A549 (cell line): Measurements from ENCODE around the gene PARD3B. TPM values are rescaled to one million over a fixed set of nuclear protein-coding genes. Genes with fewer than 3 reads are reported as not detected.

Experiments
- ATAC-seq, 2 experiments: fragments of 200-7000 bp in 1 of 2; fragments of >200 bp in 1 of 2; cut with Nextera tagmentation in 1 of 2; cut with Tn5 transposase in 1 of 2; 3 replicates each; pipeline versions ENCODE4 v1.8.0 to v1.9.1; 2018 to 2020; ENCODE audit warnings: mild to moderate bottlenecking in 1 of 2, moderate library complexity in 1 of 2
- CTCF ChIA-PET: fragments of 300-600 bp; sonication (Branson Sonifier 250); formaldehyde crosslinking; extraction: SDS; loops from one replicate; lab custom pipeline; 2021; ENCODE audit warnings: antibody characterized with exemption, inconsistent platforms; lab: Yijun Ruan, JAX
- POLR2A ChIA-PET: fragments of 350-600 bp; formaldehyde crosslinking; extraction: SDS; loops from one replicate; lab custom pipeline; 2021; ENCODE audit warnings: antibody characterized with exemption, inconsistent platforms; lab: Yijun Ruan, JAX
- DNase-seq, 2 experiments: peaks; one replicate each; pipeline versions ENCODE4 v3.0.0 to v3.0.0-alpha.2; 2011 to 2016; ENCODE audit warnings: low read depth in 1 of 2, low spot score in 1 of 2
- FAIRE-seq: peaks from 2 replicates; lab custom pipeline; 2011; peaks lifted over from hg19 to GRCh38; lab: Jason Lieb, UNC
- H3K27ac ChIP-seq, 2 experiments: fragments of >200 bp; sonication (Bioruptor Twin); formaldehyde crosslinking; 3 replicates each; pipeline ENCODE4 v1.5.1; 2016 to 2017
- H3K4me1 ChIP-seq: fragments of >200 bp; sonication (Bioruptor Twin); formaldehyde crosslinking; 3 replicates; pipeline ENCODE4 v1.6.1; 2016
- H3K4me2 ChIP-seq: fragments of >200 bp; sonication (Bioruptor Twin); formaldehyde crosslinking; 3 replicates; pipeline ENCODE4 v1.6.1; 2016
- H3K4me3 ChIP-seq: fragments of >200 bp; sonication (Bioruptor Twin); formaldehyde crosslinking; 3 replicates; pipeline ENCODE4 v1.5.1; 2016
- H3K9me3 ChIP-seq: fragments of >200 bp; sonication (Bioruptor Twin); formaldehyde crosslinking; 3 replicates; pipeline ENCODE4 v1.6.1; 2016
- ATOH8 ChIP-seq: fragments of 250-450 bp; sonication (Bioruptor Pico); IDR thresholded peaks from 2 replicates; pipeline ENCODE4 v1.5.0; 2020; ENCODE audit warnings: low read depth, mild to moderate bottlenecking, moderate library complexity
- BCL3 ChIP-seq: fragments of >200 bp; sonication (Bioruptor Twin); formaldehyde crosslinking; IDR thresholded peaks from 3 replicates; pipeline ENCODE4 v1.6.1; 2016
- CHD2 ChIP-seq: fragments of 150-350 bp; IDR thresholded peaks from 2 replicates; pipeline ENCODE4 v1.6.1; 2014; ENCODE audit warnings: low read length; ENCODE audit not compliant: partially characterized antibody
- CHD4 ChIP-seq: fragments of 200-600 bp; sonication (generic); IDR thresholded peaks from 2 replicates; pipeline ENCODE4 v1.6.1; 2016; ENCODE audit warnings: antibody characterized with exemption, mild to moderate bottlenecking, borderline replicate concordance
- EHMT2 ChIP-seq: fragments of 200-600 bp; sonication (generic); IDR thresholded peaks from 2 replicates; pipeline ENCODE4 v1.6.1; 2016; ENCODE audit warnings: antibody characterized with exemption, low read depth, mild to moderate bottlenecking, moderate library complexity
- EP300 ChIP-seq, 2 experiments: fragments of >200 bp; sonication (Bioruptor Twin); formaldehyde crosslinking; IDR thresholded peaks; 2 replicates in 1 of 2; 3 replicates in 1 of 2; pipeline ENCODE4 v1.6.1; 2016 to 2017
- FOSB ChIP-seq: fragments of 250-450 bp; sonication (Bioruptor Pico); IDR thresholded peaks from 2 replicates; pipeline ENCODE4 v1.5.0; 2020; ENCODE audit warnings: mild to moderate bottlenecking, moderate library complexity
- FOSL2 ChIP-seq, 2 experiments: fragments of 450-650 bp in 1 of 2; fragments of >200 bp in 1 of 2; sonication (Bioruptor Twin) in 1 of 2; formaldehyde crosslinking; IDR thresholded peaks; 2 replicates each; pipeline versions ENCODE4 v1.5.0 to v1.6.1; 2016 to 2020; ENCODE audit warnings: mild to moderate bottlenecking in 1 of 2, moderate library complexity in 1 of 2
- GATA3 ChIP-seq: IDR thresholded peaks from 2 replicates; pipeline ENCODE4 v1.6.1; 2012; ENCODE audit warnings: borderline replicate concordance
- HEYL ChIP-seq: fragments of 250-450 bp; sonication (Bioruptor Pico); IDR thresholded peaks from 2 replicates; pipeline ENCODE4 v1.8.0; 2021; ENCODE audit warnings: mild to moderate bottlenecking, moderate library complexity
- HMGXB4 ChIP-seq: fragments of 250-450 bp; sonication (Bioruptor Pico); IDR thresholded peaks from 2 replicates; pipeline ENCODE4 v1.5.0; 2021; ENCODE audit warnings: mild to moderate bottlenecking, moderate library complexity, borderline replicate concordance
- HOXB5 ChIP-seq: fragments of 250-450 bp; sonication (Bioruptor Pico); IDR thresholded peaks from 2 replicates; pipeline ENCODE4 v1.5.0; 2020; ENCODE audit warnings: mild to moderate bottlenecking, moderate library complexity
- JUNB ChIP-seq: fragments of >200 bp; sonication (Bioruptor Twin); formaldehyde crosslinking; IDR thresholded peaks from 2 replicates; pipeline ENCODE4 v1.6.1; 2016
- KDM1A ChIP-seq: fragments of 200-600 bp; sonication (generic); IDR thresholded peaks from 2 replicates; pipeline ENCODE4 v1.6.1; 2016; ENCODE audit warnings: low read depth, mild to moderate bottlenecking
- MYC ChIP-seq: IDR thresholded peaks from 2 replicates; pipeline ENCODE4 v1.6.1; 2012; ENCODE audit warnings: mild to moderate bottlenecking, inconsistent platforms, low read length, improper control_type of control experiment, borderline replicate concordance
- NPAS2 ChIP-seq: fragments of 250-450 bp; sonication (Bioruptor Pico); IDR thresholded peaks from 2 replicates; pipeline ENCODE4 v1.8.0; 2022; ENCODE audit warnings: mild to moderate bottlenecking, moderate library complexity, borderline replicate concordance
- PHF8 ChIP-seq: fragments of 200-600 bp; sonication (generic); IDR thresholded peaks from 2 replicates; pipeline ENCODE4 v1.6.1; 2016; ENCODE audit warnings: low read depth, mild to moderate bottlenecking, antibody characterized with exemption, moderate library complexity, borderline replicate concordance
- RARB ChIP-seq: fragments of 250-450 bp; sonication (Bioruptor Pico); IDR thresholded peaks from 2 replicates; pipeline ENCODE4 v1.8.0; 2021; ENCODE audit warnings: mild to moderate bottlenecking, moderate library complexity
- RCOR1 ChIP-seq: fragments of 150-350 bp; IDR thresholded peaks from 2 replicates; pipeline ENCODE4 v1.6.1; 2014; ENCODE audit warnings: antibody characterized with exemption, low read length, low read depth
- RNF2 ChIP-seq: fragments of 200-600 bp; sonication (generic); IDR thresholded peaks from 2 replicates; pipeline ENCODE4 v1.6.1; 2016; ENCODE audit warnings: low read depth, mild to moderate bottlenecking, antibody characterized with exemption, moderate library complexity, borderline replicate concordance
- SMC3 ChIP-seq: fragments of >200 bp; sonication (Bioruptor Twin); formaldehyde crosslinking; IDR thresholded peaks from 3 replicates; pipeline ENCODE4 v1.6.1; 2018; ENCODE audit warnings: inconsistent platforms
- TP53 ChIP-seq: fragments of 250-450 bp; sonication (Bioruptor Pico); IDR thresholded peaks from 2 replicates; pipeline ENCODE4 v1.5.0; 2021; ENCODE audit warnings: mild to moderate bottlenecking, moderate library complexity
- USF2 ChIP-seq: fragments of 450-650 bp; IDR thresholded peaks from 2 replicates; pipeline ENCODE4 v1.6.1; 2014; ENCODE audit warnings: antibody characterized with exemption
- ZFP36 ChIP-seq: fragments of 450-650 bp; IDR thresholded peaks from 2 replicates; pipeline ENCODE4 v1.6.1; 2014; ENCODE audit warnings: borderline replicate concordance; ENCODE audit not compliant: partially characterized antibody
- ZSCAN20 ChIP-seq: fragments of 250-450 bp; sonication (Bioruptor Pico); IDR thresholded peaks from 2 replicates; pipeline ENCODE4 v1.8.0; 2022; ENCODE audit warnings: mild to moderate bottlenecking, moderate library complexity
- WGBS: methylation state at CpG from one replicate; pipeline ENCODE4 v1.1.6; 2017; ENCODE audit errors: missing lambda C conversion rate; 5-methylcytosine and 5-hydroxymethylcytosine counted together
- polyA plus RNA-seq, 4 experiments: library from polyadenylated mRNA; depleted of rRNA in 3 of 4; stranded (reverse); fragments of >200 nt; fragmentation: RNase III in 1 of 4; extraction: RNeasy Plus Mini Kit Qiagen cat#74134 plus additional on column Dnase treatment in 1 of 4; gene quantifications; 2 replicates in 3 of 4; 3 replicates in 1 of 4; pipeline ENCODE4 v1.2.3, GENCODE V29; 2011 to 2017
- TF ChIP-seq, protein P1 (sequence below): IDR thresholded peaks from 2 replicates; pipeline ENCODE4 v1.6.1; 2012

The PARD3B gene
- polyA plus RNA-seq, 2 of the 4 experiments (the other 2 are of a cell fraction): 1.2 to 2.4 TPM

- ATAC-seq (no peak), FAIRE-seq (no peak), DNase-seq (no peak)
- CTCF ChIA-PET: no interaction called here
- 50% methylated on average over 4 of the region's 4 CpGs for WGBS
- TF ChIP-seq RARB (CRISPR knock-in tag) (no peak), FOSL2 (IDR thresholded peaks at IDR 0.05) (no peak), FOSL2 (CRISPR knock-in tag; IDR thresholded peaks at IDR 0.05) (no peak), EHMT2 (no peak), KDM1A (no peak), CHD4 (no peak), EP300 (IDR thresholded peaks at IDR 0.05) (no peak), GATA3 (no peak), ATOH8 (CRISPR knock-in tag) (no peak), USF2 (no peak), TP53 (CRISPR knock-in tag) (no peak), RCOR1 (no peak), RNF2 (no peak), NPAS2 (CRISPR knock-in tag) (no peak), BCL3 (no peak)
- TF ChIP-seq, protein P1, sequence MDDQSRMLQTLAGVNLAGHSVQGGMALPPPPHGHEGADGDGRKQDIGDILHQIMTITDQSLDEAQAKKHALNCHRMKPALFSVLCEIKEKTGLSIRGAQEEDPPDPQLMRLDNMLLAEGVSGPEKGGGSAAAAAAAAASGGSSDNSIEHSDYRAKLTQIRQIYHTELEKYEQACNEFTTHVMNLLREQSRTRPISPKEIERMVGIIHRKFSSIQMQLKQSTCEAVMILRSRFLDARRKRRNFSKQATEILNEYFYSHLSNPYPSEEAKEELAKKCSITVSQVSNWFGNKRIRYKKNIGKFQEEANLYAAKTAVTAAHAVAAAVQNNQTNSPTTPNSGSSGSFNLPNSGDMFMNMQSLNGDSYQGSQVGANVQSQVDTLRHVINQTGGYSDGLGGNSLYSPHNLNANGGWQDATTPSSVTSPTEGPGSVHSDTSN: no peak
- H3K4me2 ChIP-seq: no peak overlapping the region
- no peaks in the 10 kb centered on the region for H3K4me1 ChIP-seq
- no peak overlapping the region for H3K4me3 ChIP-seq
- H3K27ac ChIP-seq: no peak overlapping the region
- peaks cover 5% of the 10 kb centered on the region; the same call in 1 of the 3 replicates for H3K9me3 ChIP-seq
- POLR2A ChIA-PET: no interaction called here
These were observed 1069.7 kb downstream of the PARD3B start for GRCh38 chr2:205614965-205615364.

GRCh38 chr2:205617905-205618304 is 1072.6 kb downstream of the PARD3B start:
- DNase-seq (no peak), ATAC-seq (no peak), FAIRE-seq (no peak)
- Histone ChIP-seq H3K4me2 (no peak overlapping the region), H3K4me3 (no peak overlapping the region), H3K9me3 (peaks cover 4% of the 10 kb centered on the region; the same call in 1 of the 3 replicates), H3K4me1 (no peaks in the 10 kb centered on the region), H3K27ac (no peak overlapping the region)
- CTCF ChIA-PET: interaction anchor here (1.2 kb wide), 1 partner anchor 12 kb away, joined by 4 read pairs; no protein-coding TSS in a partner anchor
- TF ChIP-seq CHD2 (no peak), ATOH8 (CRISPR knock-in tag) (no peak), EP300 (IDR thresholded peaks at IDR 0.05) (no peak), JUNB (no peak)
- 51% methylated on average over 2 of the region's 2 CpGs for WGBS
- POLR2A ChIA-PET: no interaction called here

DNA sequence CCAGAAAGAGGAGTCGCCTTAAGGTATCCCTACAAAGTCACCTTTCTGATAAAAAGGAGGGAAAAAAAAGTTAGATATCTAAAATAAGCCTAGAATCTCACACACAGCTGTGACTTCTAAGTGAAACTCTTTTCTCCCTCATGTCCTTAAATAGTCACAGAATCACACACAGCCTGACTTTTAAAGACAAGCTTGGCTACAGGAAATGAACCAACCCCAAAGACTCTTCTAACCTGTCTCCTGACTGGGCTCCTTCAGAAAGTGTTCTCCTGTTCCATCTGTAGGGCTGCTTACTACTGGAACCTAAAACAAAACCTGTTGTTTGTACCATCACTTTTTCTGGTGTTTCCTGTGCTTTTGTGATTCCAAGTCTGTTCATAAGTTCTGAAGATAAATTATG is 1074.3 kb downstream of the PARD3B start:
- no peaks in the 10 kb centered on the region for H3K4me1 ChIP-seq
- ChIA-PET CTCF (no interaction called here), POLR2A (no interaction called here)
- WGBS: 57% methylated on average over 1 of the region's 1 CpG
- FAIRE-seq: no peak
- peaks cover 4% of the 10 kb centered on the region; the same call in 1 of the 3 replicates for H3K9me3 ChIP-seq
- DNase-seq: no peak
- no peak overlapping the region for H3K27ac ChIP-seq
- ATAC-seq: no peak
- H3K4me3 ChIP-seq: no peak overlapping the region
- no peak overlapping the region for H3K4me2 ChIP-seq
- TF ChIP-seq ATOH8 (CRISPR knock-in tag): no peak
- TF ChIP-seq HOXB5 (CRISPR knock-in tag): no peak
- TF ChIP-seq RCOR1: no peak
- TF ChIP-seq HMGXB4: no peak
- no peak for TF ChIP-seq SMC3
- no peak for TF ChIP-seq FOSB (CRISPR knock-in tag)
- TF ChIP-seq PHF8: no peak
- no peak for TF ChIP-seq HEYL
- TF ChIP-seq MYC: no peak
- no peak for TF ChIP-seq ZFP36
- TF ChIP-seq EHMT2: no peak
- TF ChIP-seq ZSCAN20: no peak
